Epithelial cell of esophagus (primary cell): Measurements from ENCODE around the gene CRABP2.

Source experiments
- DNase-seq: peaks from one replicate; pipeline ENCODE4 v3.0.0; 2010; ENCODE audit warnings: low read depth
- H3K4me3 ChIP-seq: 2 replicates; pipeline ENCODE4 v1.5.1; 2011; ENCODE audit warnings: mild to moderate bottlenecking, low read length, control low read depth
- TF ChIP-seq, protein P1 (sequence below): IDR thresholded peaks from 2 replicates; pipeline ENCODE4 v1.5.1; 2011; ENCODE audit warnings: low read depth, mild to moderate bottlenecking, low read length, control low read depth, inconsistent platforms; ENCODE audit not compliant: insufficient read depth; ENCODE audit errors: missing control alignments

Gene CRABP2

DNA sequence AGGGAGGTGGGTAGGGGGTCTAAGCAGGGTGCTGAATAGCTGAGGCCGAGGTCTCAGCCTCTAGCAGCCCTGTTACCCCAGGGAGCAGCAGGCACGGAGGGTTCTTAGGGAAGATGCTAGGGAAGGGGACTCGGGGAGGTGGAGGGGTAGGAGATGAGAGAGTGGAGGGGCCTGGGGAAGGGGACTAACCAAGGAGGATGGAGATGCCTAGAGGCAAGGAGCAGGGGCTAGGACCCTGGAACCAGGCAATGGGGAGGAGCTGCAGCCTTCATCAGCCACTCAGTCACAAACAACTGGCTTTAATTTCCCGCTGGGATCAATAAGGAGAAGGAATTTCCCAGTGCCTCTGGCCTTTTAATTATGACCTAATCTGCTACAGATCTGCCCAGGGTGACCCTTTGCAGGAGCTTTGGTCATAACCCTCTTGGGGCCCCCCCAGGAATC, 2.9 kb upstream of the CRABP2 start:
- TF ChIP-seq, protein P1, sequence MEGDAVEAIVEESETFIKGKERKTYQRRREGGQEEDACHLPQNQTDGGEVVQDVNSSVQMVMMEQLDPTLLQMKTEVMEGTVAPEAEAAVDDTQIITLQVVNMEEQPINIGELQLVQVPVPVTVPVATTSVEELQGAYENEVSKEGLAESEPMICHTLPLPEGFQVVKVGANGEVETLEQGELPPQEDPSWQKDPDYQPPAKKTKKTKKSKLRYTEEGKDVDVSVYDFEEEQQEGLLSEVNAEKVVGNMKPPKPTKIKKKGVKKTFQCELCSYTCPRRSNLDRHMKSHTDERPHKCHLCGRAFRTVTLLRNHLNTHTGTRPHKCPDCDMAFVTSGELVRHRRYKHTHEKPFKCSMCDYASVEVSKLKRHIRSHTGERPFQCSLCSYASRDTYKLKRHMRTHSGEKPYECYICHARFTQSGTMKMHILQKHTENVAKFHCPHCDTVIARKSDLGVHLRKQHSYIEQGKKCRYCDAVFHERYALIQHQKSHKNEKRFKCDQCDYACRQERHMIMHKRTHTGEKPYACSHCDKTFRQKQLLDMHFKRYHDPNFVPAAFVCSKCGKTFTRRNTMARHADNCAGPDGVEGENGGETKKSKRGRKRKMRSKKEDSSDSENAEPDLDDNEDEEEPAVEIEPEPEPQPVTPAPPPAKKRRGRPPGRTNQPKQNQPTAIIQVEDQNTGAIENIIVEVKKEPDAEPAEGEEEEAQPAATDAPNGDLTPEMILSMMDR = no peak
- DNase-seq = no peak
- no peak overlapping the region for H3K4me3 ChIP-seq

DNA sequence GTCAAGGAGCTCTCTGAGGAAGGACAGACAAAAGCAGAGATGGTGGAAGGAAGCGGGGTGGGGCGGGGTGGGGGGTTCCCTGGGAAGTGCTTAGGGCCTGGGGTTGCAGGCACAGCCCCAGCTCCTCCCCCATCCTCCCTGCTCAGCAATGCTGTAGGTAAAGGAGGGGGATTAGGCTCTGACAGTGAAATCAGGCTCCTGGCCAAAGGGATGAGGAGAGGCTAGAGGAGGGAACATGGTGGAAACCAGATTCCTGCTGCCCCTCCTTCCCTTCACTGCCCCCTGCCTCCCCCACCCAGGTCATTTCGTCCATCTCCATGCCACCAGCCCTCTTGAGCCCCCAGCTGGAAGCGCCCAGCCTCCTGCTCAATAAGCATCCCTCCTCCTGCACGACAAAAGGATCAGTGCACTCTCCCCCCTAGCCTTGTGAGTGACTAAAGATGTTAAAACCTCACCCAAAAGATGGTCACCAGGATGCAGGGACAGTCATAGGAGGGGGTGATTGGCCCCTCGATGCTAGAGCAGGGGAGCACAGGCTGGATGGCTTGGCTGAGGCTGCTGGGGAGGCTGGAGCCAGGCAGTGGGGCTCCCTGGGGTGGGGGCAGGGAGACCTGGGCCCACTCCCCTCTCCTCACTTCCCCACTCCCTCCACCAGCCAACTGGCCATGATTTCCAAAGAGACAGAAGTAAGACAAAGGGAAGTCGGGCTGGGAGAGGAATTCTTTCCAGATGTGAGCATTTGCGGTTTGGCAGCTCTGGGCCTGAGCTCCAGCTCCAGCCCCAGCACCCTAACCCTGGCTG, 2.2 kb upstream of the CRABP2 start:
- DNase-seq = no peak
- TF ChIP-seq, protein P1 = no peak
- no peak overlapping the region for H3K4me3 ChIP-seq

GRCh38 chr1:156706657-156707416, 1.5 kb upstream of the CRABP2 start:
- DNase-seq = no peak
- peak overlapping the region; percentile 80 for H3K4me3 ChIP-seq
- TF ChIP-seq, protein P1 = no peak

GRCh38 chr1:156705918-156706656, 704 bp upstream of the CRABP2 start:
- peak; percentile 59 for DNase-seq
- TF ChIP-seq, protein P1 = peak; percentile 72
- peak overlapping the region; percentile 80 for H3K4me3 ChIP-seq

GRCh38 chr1:156704930-156705320, 458 bp downstream of the CRABP2 start:
- DNase-seq = peak; percentile 86
- peak overlapping the region; percentile 80 for H3K4me3 ChIP-seq
- TF ChIP-seq, protein P1 = no peak

GRCh38 chr1:156704166-156704711, 1.1 kb downstream of the CRABP2 start:
- TF ChIP-seq, protein P1 = no peak
- DNase-seq = no peak
- H3K4me3 ChIP-seq = peak overlapping the region; percentile 80
